Gastroesophageal sphincter (tissue), 4 donors: ENCODE data around the gene TMIE. TPM values are rescaled to one million over a fixed set of nuclear protein-coding genes. Genes with fewer than 3 reads are reported as not detected.
A peak's percentile ranks its signal among the peaks of the same experiment; 100 is the strongest.

ENCODE experiments used
- ATAC-seq: fragments of 150-250 bp; one replicate; pipeline ENCODE4 v1.9.1; 2016; ENCODE audit warnings: mild to moderate bottlenecking, moderate library complexity
- H3K27ac ChIP-seq, 4 donors: fragments of 200-600 bp; sonication (generic) in 3 of 4; 1 replicate in 3 of 4; 2 replicates in 1 of 4; pipeline ENCODE4 v1.5.1; 2016 to 2019
- H3K27me3 ChIP-seq: fragments of 200-600 bp; sonication (generic); one replicate; pipeline ENCODE4 v1.5.1; 2019
- H3K36me3 ChIP-seq, 2 donors: fragments of 200-600 bp; sonication (generic); one replicate each; pipeline ENCODE4 v1.5.1; 2019; ENCODE audit warnings: control low read depth in 1 of 2
- H3K4me1 ChIP-seq, 3 donors: fragments of 200-600 bp; sonication (generic); 1 replicate in 2 of 3; 2 replicates in 1 of 3; pipeline ENCODE4 v1.5.1; 2016 to 2019; ENCODE audit warnings: control low read depth in 2 of 3
- H3K4me3 ChIP-seq, 2 donors: fragments of 200-600 bp; sonication (generic); one replicate each; pipeline ENCODE4 v1.5.1; 2019; ENCODE audit warnings: mild to moderate bottlenecking in 1 of 2, moderate library complexity in 1 of 2
- H3K9me3 ChIP-seq, 3 donors: fragments of 200-600 bp; sonication (generic); one replicate each; pipeline ENCODE4 v1.5.1; 2017 to 2019; ENCODE audit warnings: control low read depth in 2 of 3
- EP300 ChIP-seq: sonication (generic); formaldehyde crosslinking; IDR thresholded peaks from one replicate; pipeline ENCODE4 v1.6.1; 2017; ENCODE audit warnings: antibody characterized with exemption, mild to moderate bottlenecking
- POLR2A ChIP-seq, 2 donors: fragments of 450-650 bp; IDR thresholded peaks; one replicate each; pipeline ENCODE4 v1.6.1; 2017; ENCODE audit warnings: antibody characterized with exemption in 2 of 2, mild to moderate bottlenecking in 2 of 2, moderate library complexity in 1 of 2
- POLR2AphosphoS5 ChIP-seq: sonication (generic); formaldehyde crosslinking; IDR thresholded peaks from one replicate; pipeline ENCODE4 v1.6.1; 2017; ENCODE audit warnings: antibody characterized with exemption
- WGBS, 2 donors: methylation state at CpG; one replicate each; pipeline ENCODE4 v1.1.5; 2018; ENCODE audit warnings: low coverage in 1 of 2; 5-methylcytosine and 5-hydroxymethylcytosine counted together
- total RNA-seq, 4 donors: library from RNA; depleted of rRNA; stranded (reverse); fragments of >200 nt; gene quantifications; one replicate each; pipeline ENCODE4 v1.1.0, GENCODE V29; 2016
- TF ChIP-seq, protein P1 (sequence below), 4 experiments: fragments of 200-600 bp in 2 of 4; fragments of 450-650 bp in 2 of 4; sonication (generic) in 1 of 4; IDR thresholded peaks; one replicate each; pipeline ENCODE4 v1.5.1; 2017 to 2019; ENCODE audit warnings: antibody characterized with exemption in 4 of 4, mild to moderate bottlenecking in 2 of 4, moderate library complexity in 2 of 4

The TMIE gene
- total RNA-seq, 4 donors from 2014 or later, result 0.15 to 1.4 (median 0.69) TPM; not detected in 1

DNA sequence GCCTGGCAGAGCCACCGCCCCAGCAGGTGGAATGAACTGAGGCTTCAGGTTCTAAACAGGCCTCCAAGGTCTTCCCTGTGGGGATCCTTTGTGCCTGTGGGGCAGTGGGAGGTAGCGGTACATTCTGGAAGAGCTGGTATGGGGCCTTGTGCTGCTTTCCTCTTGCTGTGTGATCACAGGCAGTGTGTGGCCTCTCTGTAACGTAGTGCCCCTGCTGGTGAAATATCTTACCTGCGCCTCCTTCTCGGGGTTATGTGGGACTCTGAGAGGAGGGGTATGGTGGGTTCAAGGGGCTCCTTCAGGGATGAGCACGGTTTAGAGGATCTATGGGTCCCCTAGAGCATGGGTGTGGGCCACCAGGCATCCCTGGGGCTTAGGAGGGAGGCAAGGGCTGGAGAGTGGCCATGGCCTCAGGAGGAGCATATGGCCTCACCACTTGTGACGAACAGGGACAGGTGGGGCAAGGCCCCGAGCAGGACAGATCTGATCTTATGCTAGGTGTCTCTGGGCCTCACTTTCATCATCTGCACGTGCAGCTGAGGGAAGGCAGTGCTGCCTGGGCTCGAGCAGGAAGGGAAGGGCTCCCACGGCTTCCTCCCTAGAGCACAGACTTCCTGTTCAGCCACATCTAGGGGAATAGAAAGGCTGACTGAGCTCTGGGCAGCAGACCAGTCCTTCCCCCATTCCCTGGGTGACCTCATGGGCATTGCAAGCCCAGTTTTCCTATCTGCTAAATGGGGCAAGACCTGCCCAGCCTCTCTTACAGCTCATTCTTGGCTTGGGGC, 5.8 kb upstream of the TMIE start:
- H3K9me3 ChIP-seq, result no peaks in the 10 kb centered on the region
- 90% methylated on average over 2 of the region's 11 CpGs; no CpG with 5 or more reads in 1 of the 2 donors for WGBS, 2 donors
- peak; percentile 58 for ATAC-seq

DNA sequence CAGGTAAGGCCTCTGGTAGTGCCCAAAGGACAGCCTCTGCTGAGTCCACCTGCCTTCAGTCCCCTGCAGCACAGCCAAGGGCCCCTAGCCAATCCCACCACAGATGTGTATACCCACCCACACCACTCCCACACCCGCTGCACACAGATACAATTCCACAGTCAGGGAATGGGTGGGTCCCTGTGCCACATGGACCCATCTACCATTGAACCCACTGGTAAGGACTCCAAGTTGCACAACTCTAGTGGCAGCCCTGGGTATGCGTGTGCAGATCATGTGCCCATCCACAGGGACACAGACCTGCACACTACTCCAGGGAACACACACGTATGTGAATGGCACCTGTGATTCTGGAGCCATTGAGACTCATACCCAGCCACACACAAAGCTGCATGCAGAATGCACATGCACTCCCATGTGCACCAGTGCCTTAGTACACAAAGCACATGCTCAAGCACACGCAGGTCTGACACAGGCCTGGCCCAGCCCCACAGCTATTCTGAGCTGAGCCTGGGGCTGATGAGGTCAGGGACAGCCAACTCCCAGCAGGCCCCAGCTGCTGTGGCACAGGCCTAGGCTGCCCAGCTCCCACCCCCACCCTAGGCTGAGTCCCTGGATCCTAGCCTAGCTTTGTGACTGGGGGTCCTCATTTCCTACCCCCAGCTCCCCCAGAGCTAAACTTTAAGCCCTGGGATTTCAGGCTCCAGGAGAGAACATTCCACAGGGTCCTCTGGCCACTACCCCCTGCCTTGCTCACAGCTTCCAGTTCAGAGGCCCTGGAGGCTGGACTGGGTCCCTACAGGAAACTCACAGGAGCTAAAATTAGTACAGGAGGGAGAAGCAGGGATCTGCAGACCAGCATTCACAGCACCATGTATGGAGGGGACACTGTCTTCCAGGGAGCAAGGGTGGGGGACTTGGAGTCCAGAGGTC, 5.0 kb upstream of the TMIE start:
- no peak overlapping the region for H3K4me3 ChIP-seq
- H3K36me3 ChIP-seq, result no peaks in the 10 kb centered on the region
- WGBS, 2 donors, result 90% methylated on average over 2 of the region's 4 CpGs; no CpG with 5 or more reads in 1 of the 2 donors
- peak overlapping the region in 3 of 4 donors; percentile 74 to 83 (median 82) for H3K27ac ChIP-seq
- H3K4me1 ChIP-seq, result peaks cover 2 to 85% (median 57%) of the 10 kb centered on the region in 3 donors
- H3K9me3 ChIP-seq, result no peaks in the 10 kb centered on the region
- peaks cover 3% of the 10 kb centered on the region for H3K27me3 ChIP-seq
- no peak for TF ChIP-seq EP300
- TF ChIP-seq, protein P1, sequence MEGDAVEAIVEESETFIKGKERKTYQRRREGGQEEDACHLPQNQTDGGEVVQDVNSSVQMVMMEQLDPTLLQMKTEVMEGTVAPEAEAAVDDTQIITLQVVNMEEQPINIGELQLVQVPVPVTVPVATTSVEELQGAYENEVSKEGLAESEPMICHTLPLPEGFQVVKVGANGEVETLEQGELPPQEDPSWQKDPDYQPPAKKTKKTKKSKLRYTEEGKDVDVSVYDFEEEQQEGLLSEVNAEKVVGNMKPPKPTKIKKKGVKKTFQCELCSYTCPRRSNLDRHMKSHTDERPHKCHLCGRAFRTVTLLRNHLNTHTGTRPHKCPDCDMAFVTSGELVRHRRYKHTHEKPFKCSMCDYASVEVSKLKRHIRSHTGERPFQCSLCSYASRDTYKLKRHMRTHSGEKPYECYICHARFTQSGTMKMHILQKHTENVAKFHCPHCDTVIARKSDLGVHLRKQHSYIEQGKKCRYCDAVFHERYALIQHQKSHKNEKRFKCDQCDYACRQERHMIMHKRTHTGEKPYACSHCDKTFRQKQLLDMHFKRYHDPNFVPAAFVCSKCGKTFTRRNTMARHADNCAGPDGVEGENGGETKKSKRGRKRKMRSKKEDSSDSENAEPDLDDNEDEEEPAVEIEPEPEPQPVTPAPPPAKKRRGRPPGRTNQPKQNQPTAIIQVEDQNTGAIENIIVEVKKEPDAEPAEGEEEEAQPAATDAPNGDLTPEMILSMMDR (IDR thresholded peaks at IDR 0.05), result peak in 1 of 4 experiments; percentile 10
- ATAC-seq, result peak; percentile 23

More for the DNA sequence above, 5.8 kb upstream of the TMIE start:
- Histone ChIP-seq H3K4me1 (peaks cover 2 to 85% (median 50%) of the 10 kb centered on the region in 3 donors), H3K27me3 (no peaks in the 10 kb centered on the region), H3K36me3 (no peaks in the 10 kb centered on the region), H3K27ac (peak overlapping the region in 3 of 4 donors; percentile 74 to 83 (median 82)), H3K4me3 (no peak overlapping the region)
- TF ChIP-seq POLR2A (IDR thresholded peaks at IDR 0.05), result no peak
- TF ChIP-seq, protein P1 (IDR thresholded peaks at IDR 0.05), result peak in 1 of 4 experiments; percentile 3

DNA sequence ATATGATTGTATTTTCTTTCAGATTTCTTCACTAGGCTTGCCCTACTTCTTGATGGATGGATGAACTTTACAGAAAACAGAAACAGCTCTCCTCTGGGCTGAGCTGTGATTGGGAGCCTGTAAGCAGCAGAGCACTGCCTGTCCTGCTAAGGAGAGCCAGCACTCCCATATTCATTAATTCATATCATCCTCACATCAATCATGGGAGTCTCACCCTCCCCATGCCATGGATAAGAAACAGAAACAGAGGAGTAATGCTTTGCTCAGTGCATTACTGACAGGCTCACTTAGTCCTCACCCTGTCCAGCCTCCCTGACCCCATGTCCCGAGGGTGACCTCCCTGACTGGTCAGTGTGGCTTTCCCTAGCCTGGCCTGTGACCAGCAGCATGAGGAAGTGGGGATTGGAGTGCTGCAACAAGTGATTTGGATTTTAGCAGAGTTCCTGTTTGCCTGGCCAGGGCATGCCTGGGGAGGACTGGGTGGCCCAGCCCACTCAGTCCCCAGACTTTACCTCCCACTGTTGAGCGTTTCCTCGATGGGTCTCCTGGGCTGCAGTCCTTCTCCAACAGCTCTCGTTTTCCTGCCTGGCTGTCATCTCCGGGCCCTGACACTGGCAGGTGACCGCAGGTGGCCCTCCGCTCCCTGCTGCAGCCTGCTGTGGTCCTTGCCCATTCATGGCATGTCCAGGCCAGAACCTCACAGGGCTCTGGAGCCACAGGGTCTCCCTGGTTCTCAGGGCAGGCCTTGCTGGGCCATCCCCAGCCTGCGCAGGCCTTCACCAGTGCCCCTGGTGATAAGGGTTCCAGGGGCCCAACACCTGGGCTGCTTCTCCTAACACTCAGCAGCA, 1.3 kb upstream of the TMIE start:
- TF ChIP-seq, protein P1 (IDR thresholded peaks at IDR 0.05), result no peak
- peak; percentile 15 for TF ChIP-seq POLR2AphosphoS5
- ATAC-seq, result peak; percentile 55
- Histone ChIP-seq H3K4me1 (peaks cover 2 to 61% (median 42%) of the 10 kb centered on the region in 3 donors), H3K36me3 (no peaks in the 10 kb centered on the region), H3K9me3 (no peaks in the 10 kb centered on the region), H3K27me3 (peaks cover 7% of the 10 kb centered on the region), H3K4me3 (no peak overlapping the region), H3K27ac (peak overlapping the region in 3 of 4 donors; percentile 50 to 60 (median 56))
- WGBS, 2 donors, result no CpG with 5 or more reads among the region's 8 CpGs

- peaks cover 7% of the 10 kb centered on the region for H3K27me3 ChIP-seq
- no peak for TF ChIP-seq POLR2A (IDR thresholded peaks at IDR 0.05)
- WGBS, 2 donors, result no CpG with 5 or more reads among the region's 4 CpGs
- H3K9me3 ChIP-seq, result no peaks in the 10 kb centered on the region
- peak overlapping the region in 1 of 2 donors; percentile 53 for H3K4me3 ChIP-seq
- H3K4me1 ChIP-seq, result peaks cover 2 to 58% (median 33%) of the 10 kb centered on the region in 3 donors
- peak overlapping the region in 2 of 4 donors; percentile 50 to 56 for H3K27ac ChIP-seq
- no peak for ATAC-seq
- no peaks in the 10 kb centered on the region for H3K36me3 ChIP-seq
These were observed 420 bp upstream of the TMIE start for GRCh38 chr3:46700772-46701171.
